CD4-positive, alpha-beta T cell treated with Interleukin-17A for 4 hours (primary cell): ENCODE measurements around the gene KIF25.
"Not testable (repeated sequence)": the region's sequence is repeated elsewhere in the genome, so short reads cannot be mapped to it uniquely, and the experiment has no call there.

Experiments used
- DNase-seq: peaks from one replicate; pipeline ENCODE4 v3.0.0-alpha.2; 2020; ENCODE audit warnings: mixed read lengths

Gene KIF25

DNA sequence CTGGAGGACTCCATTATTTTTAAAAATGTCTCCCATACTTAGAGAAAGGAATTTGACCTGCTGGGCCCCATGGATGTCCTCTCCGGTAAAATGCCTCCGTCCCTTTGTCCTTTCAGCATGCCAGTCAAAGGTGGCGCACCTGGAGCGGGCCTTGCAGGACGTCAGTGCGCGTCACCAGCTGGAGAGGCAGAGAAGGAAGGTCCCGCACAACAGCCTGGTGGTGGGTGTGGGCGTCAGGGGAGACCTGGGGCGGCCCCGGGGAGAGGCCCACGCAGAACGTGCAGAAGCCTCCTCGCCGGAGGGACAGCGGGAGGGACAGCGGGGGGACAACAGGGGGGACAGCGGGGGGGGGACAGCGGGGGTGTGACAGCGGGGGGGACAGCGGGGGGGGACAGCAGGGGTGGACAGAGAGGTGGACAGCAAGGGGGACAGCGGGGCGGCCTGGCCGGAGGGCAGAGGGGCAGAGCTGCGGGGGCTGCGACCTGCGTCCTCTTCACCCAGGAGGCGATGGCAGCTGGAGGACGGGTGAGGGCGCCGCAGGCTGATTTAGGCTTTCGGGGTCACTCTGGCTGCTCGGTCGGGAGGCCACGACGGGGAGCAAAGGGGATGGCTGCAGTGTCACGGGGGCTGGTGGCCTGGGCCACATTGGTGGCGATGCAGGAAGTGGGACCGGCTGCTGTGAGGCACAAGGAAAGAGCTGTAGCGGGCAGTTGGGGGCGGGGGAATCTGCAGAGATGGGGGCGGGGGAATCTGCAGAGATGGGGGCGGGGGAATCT is 859 bp upstream of the KIF25 start:
- DNase-seq: no peak

DNA sequence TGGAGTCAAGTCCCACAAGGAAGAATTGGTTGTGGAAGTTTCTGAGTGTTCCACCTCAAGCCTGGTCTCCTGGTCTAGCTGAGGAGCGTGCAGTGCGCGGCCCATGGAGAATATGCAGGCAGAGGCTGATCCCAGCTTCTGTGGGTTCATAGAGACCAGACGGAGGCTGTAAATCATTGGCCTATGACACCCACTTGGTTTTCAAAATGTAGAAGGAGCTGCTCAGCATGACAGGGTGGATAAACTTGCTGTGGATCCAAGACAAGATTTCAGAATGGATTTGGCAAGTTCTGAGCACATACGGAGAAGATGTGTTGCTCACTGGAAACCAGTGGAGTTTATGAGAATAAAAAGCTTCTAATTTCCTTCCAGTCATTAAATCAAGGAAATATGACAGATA is 744 bp downstream of the KIF25 start:
- DNase-seq: no peak

DNA sequence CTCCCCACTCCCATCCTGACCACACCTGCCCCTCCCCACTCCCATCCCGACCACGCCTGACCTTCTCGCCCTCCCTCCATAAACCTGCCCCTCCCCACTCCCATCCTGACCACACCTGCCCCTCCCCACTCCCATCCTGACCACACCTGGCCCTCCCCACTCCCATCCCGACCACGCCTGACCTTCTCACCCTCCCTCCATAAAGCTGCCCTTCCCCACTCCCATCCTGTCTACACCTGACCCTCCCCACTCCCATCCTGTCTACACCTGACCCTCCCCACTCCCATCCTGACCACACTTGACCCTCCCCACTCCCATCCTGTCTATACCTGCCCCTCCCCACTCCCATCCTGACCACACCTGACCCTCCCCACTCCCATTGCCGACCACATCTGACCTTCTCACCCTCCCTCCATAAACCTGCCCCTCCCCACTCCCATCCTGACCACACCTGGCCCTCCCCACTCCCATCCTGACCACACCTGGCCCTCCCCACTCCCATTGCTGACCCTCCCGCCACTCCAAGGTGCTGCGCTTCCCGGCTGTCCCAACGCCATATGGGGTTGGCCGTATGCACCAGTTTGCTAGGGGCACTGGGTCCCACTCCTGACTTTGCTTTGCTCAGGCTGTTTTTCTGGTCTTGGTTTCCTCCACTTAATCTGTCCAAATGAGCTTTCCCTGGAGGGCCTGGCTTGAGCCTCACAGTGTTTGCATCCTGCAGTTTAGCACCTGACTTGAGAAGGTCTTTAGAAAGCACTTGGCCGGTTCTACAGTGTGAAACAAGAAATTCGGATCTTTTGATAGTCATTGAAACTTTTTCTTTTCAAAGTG is 2.9 kb downstream of the KIF25 start:
- DNase-seq: no peak

DNA sequence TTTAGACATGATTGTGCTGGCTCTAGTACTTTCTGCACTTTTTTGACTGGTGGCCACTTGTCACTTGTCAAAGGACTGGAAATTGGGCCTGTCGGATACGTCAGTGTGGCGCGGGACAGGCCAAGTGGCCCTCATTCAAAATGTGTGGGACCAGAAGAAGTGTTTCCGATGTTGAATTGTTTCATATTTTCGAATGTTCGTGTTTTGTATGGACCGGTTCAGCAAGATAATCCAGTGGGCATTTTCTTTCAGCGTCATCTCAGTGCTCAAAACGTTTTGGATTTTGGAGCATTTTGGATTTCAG is 3.5 kb downstream of the KIF25 start:
- DNase-seq: no peak

DNA sequence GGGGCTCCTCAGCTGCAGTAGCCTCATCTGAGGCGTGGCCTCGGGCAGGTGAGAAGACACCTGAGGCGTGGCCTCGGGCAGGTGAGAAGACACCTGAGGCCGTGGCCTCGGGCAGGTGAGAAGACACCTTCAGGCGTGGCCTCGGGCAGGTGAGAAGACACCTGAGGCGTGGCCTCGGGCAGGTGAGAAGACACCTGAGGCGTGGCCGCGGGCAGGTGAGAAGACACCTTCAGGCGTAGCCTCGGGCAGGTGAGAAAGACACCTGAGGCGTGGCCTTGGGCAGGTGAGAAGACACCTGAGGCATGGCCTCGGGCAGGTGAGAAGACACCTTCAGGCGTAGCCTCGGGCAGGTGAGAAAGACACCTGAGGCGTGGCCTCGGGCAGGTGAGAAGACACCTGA is 4.0 kb downstream of the KIF25 start:
- not testable (repeated sequence) for DNase-seq

DNA sequence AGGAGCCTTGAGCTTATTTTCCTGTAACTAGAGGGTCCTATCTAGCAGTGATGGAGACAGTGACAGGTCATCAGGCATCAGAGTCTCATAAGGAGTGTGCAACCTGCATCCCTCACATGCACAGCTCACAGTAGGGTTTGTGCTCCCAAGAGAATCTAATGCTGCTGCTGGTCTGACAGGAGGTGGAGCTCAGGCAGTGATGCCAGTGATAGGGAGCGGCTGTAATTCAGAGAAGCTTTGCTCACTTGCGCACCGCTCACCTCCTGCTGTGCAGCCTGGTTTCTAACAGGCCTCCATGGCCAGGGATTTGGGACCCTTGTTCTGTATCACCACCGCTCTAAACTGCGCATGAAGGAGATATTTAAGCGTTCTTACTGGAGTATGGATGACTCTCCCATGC is 5.3 kb downstream of the KIF25 start:
- no peak for DNase-seq

DNA sequence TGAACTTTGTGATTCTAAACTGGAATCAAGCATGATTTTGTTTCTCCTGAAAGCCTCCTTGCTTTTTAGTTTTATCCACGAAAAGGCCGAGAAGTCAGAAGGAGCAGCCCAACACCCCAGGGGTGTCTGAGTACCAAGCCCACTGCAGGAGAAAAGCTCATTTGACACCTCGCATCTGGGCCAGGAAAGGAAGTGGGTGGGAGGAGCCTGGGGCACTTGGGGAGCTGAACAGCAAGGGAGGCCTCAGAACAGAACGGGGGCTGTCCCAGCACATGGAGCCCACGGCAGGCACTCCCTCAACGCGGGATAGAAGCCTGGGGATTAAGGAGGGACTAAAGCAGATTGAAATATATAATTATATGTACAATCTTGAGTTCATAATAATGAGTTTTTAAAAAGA is 6.6 kb downstream of the KIF25 start:
- no peak for DNase-seq

DNA sequence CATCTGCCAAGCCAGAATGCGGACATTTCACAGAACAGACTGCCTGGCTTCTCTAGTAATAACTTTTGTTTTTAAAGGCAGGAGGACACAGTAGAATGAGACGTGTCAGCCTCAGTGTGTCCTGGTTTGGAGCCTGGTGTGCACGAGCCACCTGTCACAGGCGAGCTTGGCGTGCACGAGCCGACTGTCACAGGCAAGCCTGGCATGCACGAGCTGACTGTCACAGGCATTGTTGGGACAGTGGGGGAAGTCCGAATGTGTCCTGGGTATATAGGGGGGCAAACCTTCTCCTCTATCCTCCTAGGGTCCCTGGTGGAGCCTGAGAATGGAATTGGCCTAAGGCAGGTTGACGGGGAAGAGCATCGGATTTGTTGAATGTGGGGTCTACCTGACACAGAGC is 7.5 kb downstream of the KIF25 start:
- no peak for DNase-seq

DNA sequence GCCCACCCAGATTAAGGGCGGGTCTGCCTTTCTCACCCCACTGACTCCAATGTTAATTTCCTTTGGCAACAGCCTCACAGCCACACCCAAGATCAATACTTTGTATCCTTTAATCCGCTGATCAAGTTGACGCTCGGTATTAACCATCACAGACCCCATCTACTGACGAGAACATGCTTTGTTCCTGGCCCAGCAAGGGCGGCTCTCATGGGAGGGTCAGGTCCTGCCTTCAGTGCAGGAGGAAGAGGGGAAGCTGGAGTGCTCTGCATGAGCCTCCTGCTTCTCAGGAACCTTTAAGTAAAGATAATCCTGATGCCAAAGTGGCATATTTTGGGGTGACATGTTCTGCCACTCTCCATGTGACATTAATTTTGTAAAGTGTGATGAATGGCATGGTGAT is 8.3 kb downstream of the KIF25 start:
- no peak for DNase-seq

DNA sequence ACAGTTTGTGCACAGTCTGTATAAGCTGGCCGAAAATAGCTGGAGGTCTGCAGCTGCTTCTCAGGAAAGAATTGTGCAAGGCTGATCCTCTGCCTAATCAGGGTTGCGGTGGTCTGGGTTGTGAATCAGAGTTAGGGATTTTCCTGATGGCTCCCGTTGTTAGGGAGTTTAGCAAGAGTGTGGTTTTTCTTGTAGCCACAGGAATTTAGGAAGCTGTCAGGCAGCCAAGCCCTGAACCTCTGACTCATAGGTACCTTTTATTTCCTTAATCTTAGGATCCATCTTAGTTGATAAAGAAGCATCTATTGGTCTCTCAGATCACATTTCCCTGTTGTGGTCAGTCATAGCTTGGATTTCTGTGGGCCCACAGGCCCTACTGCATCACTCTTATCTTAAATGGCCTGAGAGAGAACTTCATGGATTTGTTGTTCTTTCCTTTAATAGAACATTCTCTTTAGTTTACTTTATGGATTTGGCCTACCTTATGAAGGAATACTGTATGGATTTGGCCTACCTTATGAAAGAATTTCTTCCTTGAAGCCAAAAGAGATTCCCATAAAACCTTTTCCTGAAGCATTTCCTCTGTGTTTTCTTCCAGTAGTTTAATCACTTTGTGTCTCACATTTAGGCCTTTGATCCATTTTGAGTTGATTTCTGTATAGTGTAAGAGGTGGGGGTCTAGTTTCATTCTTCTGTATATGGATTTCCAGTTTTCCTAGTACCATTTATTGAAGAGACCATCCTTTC is 10.3 kb downstream of the KIF25 start:
- no peak for DNase-seq

DNA sequence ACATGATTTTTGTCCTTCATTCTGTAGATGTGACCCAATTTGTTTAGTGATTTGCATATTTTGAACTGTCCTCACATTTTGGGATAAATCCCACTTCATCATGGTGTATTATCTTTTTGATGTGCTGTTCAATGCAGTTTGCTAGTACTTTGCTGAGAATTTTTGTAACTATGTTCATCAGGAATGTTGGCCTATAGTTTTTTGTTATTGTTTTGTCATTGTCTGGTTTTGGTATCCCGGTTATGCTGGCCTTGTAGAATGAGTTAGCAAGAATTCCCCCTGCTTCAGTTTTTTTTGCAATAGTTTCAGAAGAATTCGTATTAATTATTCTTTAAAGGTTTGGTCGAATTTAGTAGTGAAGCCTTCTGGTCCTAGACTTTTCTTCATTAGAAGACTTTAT is 11.9 kb downstream of the KIF25 start:
- no peak for DNase-seq

DNA sequence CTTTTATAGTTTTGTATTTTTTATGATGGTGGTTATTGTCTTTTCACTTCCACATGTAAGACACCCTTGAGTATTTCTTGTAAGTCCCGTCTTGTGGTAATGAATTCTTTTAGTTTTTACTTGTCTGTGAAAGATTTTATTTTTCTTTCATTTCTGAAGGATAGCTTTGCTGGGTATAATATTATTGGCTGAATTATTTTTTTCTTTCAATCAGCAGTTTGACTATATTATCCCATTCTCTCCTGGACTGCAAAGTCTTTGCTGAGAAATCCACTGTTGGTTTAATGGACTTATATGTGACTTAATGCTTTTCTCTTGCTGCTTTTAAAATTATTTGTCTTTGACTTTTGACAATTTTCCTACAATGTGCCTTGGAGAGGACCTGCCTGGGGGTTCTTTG is 13.8 kb downstream of the KIF25 start:
- DNase-seq: no peak

DNA sequence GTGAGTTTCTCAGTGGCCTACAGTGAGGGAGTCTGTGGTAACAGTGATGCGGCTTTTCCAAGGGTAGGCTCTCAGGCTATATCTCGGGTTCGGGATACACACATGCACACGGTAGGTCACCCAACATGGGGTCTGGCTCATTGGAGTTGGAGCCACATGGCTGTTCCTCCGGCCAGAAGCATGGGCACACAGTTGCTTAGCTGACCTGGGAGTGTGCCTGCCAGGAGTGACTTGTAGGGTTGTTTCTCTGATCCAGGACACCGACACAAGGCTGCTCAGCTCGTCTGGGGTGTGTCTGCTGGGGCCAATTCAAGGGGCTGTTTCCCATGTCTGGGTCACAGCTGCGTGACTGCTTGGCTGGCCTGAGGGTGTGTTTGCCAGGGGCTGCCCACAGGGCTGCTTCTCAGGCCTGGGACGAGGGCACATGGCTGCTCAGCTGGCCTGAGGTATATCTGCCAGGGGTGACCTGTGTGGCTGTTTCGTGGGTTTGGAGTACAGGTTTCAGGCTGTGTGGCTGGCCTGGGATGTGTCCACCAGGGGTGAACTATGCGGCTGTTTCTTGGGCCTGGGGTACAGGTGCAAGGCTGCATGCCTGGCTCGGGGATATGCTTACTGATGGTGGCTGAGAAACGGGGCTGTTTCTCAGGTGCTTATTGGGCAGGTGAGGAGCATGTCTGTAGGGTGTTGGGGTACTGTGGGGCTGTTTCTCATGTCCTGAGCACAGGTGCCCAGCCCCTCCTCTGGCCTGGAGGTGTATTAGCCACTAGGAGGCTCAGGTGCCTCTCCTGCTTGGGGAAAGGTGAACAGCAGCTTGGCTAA is 15.2 kb downstream of the KIF25 start:
- DNase-seq: no peak

DNA sequence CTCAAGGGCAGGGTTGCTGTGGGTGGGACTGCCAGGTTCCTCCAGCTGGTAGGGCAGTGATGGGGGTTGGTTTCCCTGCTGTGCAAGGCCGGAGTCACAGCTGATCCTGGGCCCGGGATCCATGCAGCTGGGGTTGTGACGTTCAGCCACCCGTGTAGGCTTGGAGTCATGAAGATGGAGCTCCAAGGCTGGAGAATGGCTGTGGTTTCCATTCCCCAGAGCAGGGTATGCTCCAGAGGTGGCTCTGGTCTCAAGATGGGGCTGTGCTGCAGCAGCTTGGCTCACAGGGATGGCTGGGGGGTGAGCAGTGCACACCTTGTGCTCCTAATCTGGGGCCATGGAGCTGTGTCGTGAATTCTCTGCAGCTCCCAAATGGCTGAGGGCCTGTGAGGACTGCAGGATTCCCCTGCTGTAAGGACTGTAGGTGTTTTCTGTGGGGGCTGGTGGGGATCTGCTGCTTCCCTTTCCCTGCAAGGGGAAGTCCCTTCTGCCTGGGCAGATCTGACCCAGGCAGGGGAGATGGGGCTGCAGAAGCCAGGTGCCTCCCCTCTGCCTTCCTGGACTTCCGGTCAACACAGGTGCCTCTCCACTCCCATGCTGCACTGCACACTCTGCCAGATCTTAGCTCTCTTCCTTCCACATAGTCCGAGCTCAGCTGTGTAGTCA is 15.9 kb downstream of the KIF25 start:
- DNase-seq: no peak

DNA sequence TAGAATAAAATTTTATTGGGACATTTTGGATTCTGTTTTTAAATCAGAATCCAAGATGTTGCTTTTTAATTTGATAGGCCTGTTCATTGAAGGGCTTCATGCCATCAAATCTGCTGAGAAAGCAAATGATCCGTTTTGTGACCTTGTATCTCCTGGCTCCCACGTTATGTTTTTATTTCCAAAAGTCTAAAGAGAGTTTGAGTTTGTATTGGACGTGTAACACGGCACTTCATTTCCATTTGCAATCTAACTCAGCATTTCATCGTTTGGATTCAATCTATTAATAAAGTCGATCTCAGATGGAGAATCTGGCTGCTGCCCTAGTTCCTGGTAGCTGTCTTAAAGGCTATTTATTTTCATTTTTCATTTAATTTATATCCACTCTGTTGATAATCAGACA is 17.0 kb downstream of the KIF25 start:
- DNase-seq: no peak

DNA sequence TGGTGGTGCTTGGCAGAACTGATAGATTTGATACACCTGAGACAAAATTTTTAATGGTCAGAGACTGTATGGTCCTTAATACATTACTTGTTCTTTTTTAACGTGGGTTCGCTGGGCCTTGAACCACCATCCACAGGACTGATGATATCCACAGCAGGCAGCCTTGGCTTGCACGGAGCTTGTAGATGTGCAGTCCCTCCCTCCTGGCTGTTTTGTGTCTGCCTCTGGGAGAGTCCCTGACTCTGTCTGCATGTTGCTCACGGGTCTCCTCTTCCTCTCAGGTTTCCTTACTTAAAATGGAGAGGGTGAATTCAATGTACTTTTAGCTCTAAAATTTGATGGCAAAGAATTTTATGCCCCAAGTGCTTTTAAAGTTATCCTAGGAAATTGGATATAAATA is 17.5 kb downstream of the KIF25 start:
- DNase-seq: no peak

DNA sequence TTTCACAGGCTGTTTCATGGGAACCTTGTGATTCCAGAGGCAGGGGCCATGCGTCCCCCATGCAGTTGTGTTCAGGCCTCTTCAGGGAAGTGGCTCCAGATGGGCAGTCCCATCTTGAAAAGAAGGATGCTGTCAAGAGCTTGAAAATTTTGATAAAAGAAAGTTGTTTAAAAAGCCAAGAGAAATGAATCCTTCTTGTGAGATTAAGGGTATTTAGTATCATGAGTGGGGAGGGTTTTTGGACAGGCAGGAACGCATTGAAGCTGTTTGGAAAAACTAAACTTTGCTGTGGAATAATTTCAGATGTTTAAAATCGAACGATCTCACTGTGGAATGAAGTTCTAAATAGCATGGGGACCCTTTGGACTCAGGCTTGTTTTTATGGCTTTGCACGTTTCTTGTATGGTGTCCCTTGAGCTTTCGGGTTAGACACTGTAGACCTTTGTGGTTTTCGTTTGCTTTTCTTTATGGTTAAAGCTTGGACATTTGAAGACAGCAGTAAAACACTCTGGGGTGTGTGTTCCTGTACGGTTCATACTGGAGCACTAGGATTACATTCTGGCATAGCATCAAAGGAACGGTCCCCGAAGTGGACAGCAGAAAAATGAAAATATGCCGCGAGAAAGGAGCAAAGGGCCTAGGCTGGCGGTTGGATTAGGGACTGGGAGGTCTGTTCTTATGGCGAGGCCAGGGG is 18.2 kb downstream of the KIF25 start:
- no peak for DNase-seq

DNA sequence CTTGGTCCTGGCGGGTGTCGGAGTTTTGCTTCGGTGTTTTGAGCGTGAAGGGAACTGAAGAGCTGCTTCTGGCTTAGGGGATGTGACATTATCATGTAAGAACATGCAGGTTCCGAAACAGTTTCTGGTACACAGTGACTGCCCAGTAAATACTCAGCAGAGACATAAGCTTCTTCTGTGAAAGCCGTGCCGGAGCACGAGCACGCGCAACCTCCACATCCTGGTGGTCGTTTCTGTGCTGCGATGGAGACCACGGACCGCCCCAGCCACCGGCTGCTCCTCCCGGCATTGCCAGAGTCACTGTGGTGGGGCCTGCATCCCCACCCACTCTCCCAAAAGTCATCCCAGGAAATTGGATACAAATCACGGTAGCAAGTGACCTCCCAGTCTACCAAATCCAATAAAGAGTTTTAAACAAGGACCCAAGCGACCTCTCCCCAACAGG is 18.7 kb downstream of the KIF25 start:
- no peak for DNase-seq

DNA sequence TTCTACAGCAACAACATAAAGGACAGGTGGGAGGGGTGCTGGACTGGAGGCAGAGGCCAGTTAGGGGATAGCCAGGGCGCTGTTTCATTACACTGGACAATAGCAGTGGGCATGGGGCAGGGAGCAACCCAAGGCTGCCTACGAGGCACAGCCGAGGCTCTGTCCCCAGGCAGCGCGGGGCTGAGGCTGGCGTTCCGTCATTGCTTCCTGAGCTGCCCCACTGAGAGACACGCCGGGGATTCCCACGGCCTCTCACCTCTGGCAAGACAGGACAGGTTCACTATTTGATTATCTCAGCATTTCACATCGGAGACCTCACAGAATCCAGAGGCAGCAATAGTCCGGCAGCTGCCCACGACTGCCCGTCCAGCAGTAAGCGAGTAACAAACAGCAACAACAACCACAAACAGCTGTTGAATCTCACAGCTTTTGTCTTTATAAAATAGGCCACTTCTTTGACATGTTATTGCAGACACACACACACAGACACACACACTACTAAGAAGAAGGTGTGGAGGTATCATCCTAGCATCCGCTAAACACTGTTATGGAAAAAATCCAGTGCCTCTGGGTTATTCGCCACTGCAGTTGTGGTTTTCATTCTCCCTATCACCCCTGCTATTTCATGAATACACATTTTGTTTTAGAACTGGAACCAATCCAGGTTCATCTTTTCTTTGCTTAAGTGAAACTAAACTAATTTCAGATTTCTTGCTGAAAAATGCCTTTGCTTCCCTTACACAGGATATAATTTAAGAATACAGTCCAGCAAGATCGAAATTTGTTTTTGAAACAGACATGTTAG is 19.5 kb downstream of the KIF25 start:
- DNase-seq: no peak

DNA sequence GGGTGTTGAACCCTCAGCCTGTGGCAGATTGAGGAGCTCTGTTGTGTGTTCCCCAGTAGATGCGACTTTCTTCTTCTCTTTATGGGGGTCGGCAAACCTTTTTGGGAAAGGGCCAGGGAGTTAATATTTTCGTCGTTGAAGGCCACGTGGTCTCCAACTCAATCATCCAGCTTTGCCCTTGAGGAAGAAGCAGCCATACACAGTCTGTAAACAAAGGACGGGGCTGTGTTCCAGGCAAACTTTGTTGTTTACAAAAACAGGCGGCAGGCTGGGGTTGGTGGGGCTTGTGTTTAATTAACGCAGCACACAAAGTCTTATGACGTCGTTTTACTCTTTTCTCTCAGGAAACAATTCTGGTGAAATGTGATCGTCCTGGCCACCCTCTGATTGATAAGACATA is 20.2 kb downstream of the KIF25 start:
- no peak for DNase-seq

DNA sequence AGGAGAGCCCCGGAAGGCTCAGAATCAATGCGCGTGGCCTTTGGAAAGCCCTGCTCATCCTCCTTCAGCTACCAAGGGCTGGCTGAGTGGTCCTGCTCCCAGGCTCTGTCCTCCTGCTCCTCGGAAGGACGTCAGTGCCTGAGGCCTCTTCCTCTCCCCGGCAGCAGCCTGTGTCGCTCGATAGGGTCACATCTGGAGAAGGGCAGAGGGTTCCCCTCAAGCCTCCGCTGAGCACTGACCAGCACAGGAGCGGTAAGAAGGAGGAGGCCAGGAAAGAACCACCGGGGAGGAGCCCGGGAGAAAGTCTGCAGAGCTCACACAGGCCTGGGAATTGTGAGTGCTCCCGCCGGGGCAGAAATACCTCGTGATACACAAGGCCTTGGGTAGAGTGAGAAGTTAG is 21.2 kb downstream of the KIF25 start:
- no peak for DNase-seq
